ENCODE measurements around the gene CEP85L. TPM values are rescaled to one million over a fixed set of nuclear protein-coding genes. Genes with fewer than 3 reads are reported as not detected.

Gene CEP85L
- total and polyA plus RNA-seq, 10 of the 15 experiments (the other 5 are each of a cell fraction or from before 2014, with no cell fraction given): 1.8 to 10.9 (median 7.1) TPM

DNA sequence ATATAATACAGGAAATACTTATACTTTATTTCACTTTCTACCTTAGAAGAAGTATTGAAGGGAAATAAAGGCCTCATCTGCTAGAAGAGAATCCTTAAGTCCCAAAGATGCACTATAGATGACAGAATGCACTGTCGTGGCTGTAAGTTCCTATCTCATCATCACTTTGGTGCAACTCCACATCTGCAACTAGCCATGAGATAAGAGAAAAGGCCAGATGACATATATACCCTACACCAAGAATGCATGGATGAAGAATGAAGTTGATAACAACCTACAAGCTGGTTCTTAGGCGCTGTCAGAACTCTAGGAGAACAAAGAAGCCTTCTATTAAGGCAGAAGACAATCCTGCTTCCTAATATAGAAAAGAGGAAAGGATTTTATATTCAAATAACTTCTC is 114.9 kb downstream of the CEP85L start:
- ChIA-PET POLR2A (no interaction called here), CTCF (interaction anchor here (1.7 kb wide), 1 partner anchor 29 kb away, joined by 4 read pairs; no protein-coding TSS in a partner anchor), SMC1A (ENCODE audit: uncharacterized antibody, unreplicated experiment) (no interaction called here), RAD21 (ENCODE audit: unreplicated experiment) (no interaction called here)
- BruUV-seq (replicated peaks): no TSS peak
- Histone ChIP-seq H3K36me3 (ENCODE audit: control insufficient read depth in 2 of 2, insufficient read depth in 2 of 2, low read length in 1 of 2) (no peaks in the 10 kb centered on the region; a peak in 1 of 4 replicates), H3K9me3 (replicated peaks; ENCODE audit: control insufficient read depth, insufficient read depth, low read length) (no peaks in the 10 kb centered on the region; the same call in 2 of the 3 replicates), H3K4me1 (ENCODE audit: control insufficient read depth, insufficient read depth, low read length) (no peaks in the 10 kb centered on the region), H3K4me3 (no peak overlapping the region), H3K79me2 (ENCODE audit: control insufficient read depth, insufficient read depth, low read length) (no peaks in the 10 kb centered on the region), H3K4me2 (ENCODE audit: control insufficient read depth, insufficient read depth) (no peak overlapping the region), H4K20me1 (ENCODE audit: control insufficient read depth, insufficient read depth) (no peaks in the 10 kb centered on the region), H3K27me3 (replicated peaks in 1 of 2; ENCODE audit: control insufficient read depth in 2 of 2, insufficient read depth in 2 of 2, low read length in 1 of 2) (no peaks in the 10 kb centered on the region), H3K9ac (ENCODE audit: control insufficient read depth, insufficient read depth, low read length) (no peak overlapping the region), H3K27ac (ENCODE audit: control insufficient read depth, insufficient read depth) (no peak overlapping the region), H2AFZ (ENCODE audit: control insufficient read depth, low read depth, low read length) (no peak overlapping the region)
- in situ Hi-C loops (cut with MboI): no loop called here
- intact Hi-C loops (cut with micrococcal nuclease; ENCODE audit: unreplicated experiment): no loop called here
- DNase-seq (ENCODE audit: low read depth, low spot score): no peak
- FAIRE-seq: no peak
- 96% methylated on average over 2 of the region's 2 CpGs for WGBS (ENCODE audit: insufficient coverage, insufficient replicate concordance, low lambda C conversion rate, missing lambda C conversion rate)
- TF ChIP-seq GABPA (IDR thresholded peaks at IDR 0.05; ENCODE audit: low read depth) (no peak), SIX5 (IDR thresholded peaks at IDR 0.05; ENCODE audit: low read depth, low read length, severe bottlenecking) (no peak)
- ATAC-seq: no peak

DNA sequence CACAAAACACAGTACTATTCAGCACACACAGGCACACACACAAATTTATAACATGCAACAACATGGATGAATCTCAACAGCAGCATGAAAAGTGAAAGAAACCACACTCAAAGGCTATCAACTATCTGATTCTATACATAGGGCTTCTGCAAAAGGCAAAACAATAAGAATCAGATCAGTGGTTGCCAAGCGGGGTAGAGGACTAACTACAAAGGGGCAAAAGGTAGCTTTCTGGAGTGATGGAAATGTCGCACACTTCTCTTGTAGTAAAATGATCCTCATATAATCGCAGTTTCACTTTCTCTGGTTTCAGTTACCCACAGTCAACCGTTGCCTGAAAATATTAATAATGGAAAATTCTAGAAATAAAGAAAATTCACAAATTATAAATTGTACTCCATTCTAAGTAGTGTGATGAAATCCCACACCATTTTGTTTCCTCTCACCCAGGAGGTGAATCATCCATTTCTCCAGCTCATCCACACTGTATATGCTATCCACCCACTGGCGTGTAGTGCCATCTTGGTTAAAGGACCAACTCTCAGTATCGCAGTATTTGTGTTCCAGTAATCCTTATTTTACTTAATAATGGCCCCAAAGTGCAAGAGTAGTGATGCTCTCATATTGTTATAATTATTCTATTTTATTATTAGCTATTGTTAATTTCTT is 116.1 kb downstream of the CEP85L start:
- BruUV-seq (replicated peaks): no TSS peak
- H3K4me3 ChIP-seq: no peak overlapping the region
- H3K9me3 ChIP-seq (replicated peaks; ENCODE audit: control insufficient read depth, insufficient read depth, low read length): no peaks in the 10 kb centered on the region; the same call in 2 of the 3 replicates
- no peaks in the 10 kb centered on the region for H4K20me1 ChIP-seq (ENCODE audit: control insufficient read depth, insufficient read depth)
- H3K27ac ChIP-seq (ENCODE audit: control insufficient read depth, insufficient read depth): no peak overlapping the region
- intact Hi-C loops (cut with micrococcal nuclease; ENCODE audit: unreplicated experiment) (no loop called here), in situ Hi-C loops (cut with MboI) (no loop called here)
- ATAC-seq (no peak), DNase-seq (ENCODE audit: low read depth, low spot score) (no peak), FAIRE-seq (no peak)
- H3K4me2 ChIP-seq (ENCODE audit: control insufficient read depth, insufficient read depth): no peak overlapping the region
- no peaks in the 10 kb centered on the region; a peak in 1 of 4 replicates for H3K36me3 ChIP-seq (ENCODE audit: control insufficient read depth in 2 of 2, insufficient read depth in 2 of 2, low read length in 1 of 2)
- CTCF ChIA-PET: interaction anchor here (1.7 kb wide), 1 partner anchor 30 kb away, joined by 4 read pairs; no protein-coding TSS in a partner anchor
- SMC1A ChIA-PET (ENCODE audit: uncharacterized antibody, unreplicated experiment): interaction anchor here (0.7 kb wide), 1 partner anchor 30 kb away, joined by 3 read pairs; no protein-coding TSS in a partner anchor
- H3K4me1 ChIP-seq (ENCODE audit: control insufficient read depth, insufficient read depth, low read length): no peaks in the 10 kb centered on the region
- no peak overlapping the region for H2AFZ ChIP-seq (ENCODE audit: control insufficient read depth, low read depth, low read length)
- no peak overlapping the region for H3K9ac ChIP-seq (ENCODE audit: control insufficient read depth, insufficient read depth, low read length)
- 89% methylated on average over 6 of the region's 6 CpGs for WGBS (ENCODE audit: insufficient coverage, insufficient replicate concordance, low lambda C conversion rate, missing lambda C conversion rate)
- H3K27me3 ChIP-seq (replicated peaks in 1 of 2; ENCODE audit: control insufficient read depth in 2 of 2, insufficient read depth in 2 of 2, low read length in 1 of 2): no peaks in the 10 kb centered on the region
- H3K79me2 ChIP-seq (ENCODE audit: control insufficient read depth, insufficient read depth, low read length): no peaks in the 10 kb centered on the region
- RAD21 ChIA-PET (ENCODE audit: unreplicated experiment): no interaction called here
- POLR2A ChIA-PET: no interaction called here
- no peak for TF ChIP-seq MXI1 (IDR thresholded peaks at IDR 0.05; ENCODE audit: low read depth, low read length)
- TF ChIP-seq TCF3 (IDR thresholded peaks at IDR 0.05; ENCODE audit: borderline replicate concordance, insufficient read depth, low read depth, low read length): no peak
- TF ChIP-seq TCF7 (IDR thresholded peaks at IDR 0.05; ENCODE audit: borderline replicate concordance): no peak
- TF ChIP-seq KAT2A (conservative IDR thresholded peaks at IDR 0.05; ENCODE audit: control insufficient read depth, low read depth, low read length): no peak
- TF ChIP-seq, protein P1, sequence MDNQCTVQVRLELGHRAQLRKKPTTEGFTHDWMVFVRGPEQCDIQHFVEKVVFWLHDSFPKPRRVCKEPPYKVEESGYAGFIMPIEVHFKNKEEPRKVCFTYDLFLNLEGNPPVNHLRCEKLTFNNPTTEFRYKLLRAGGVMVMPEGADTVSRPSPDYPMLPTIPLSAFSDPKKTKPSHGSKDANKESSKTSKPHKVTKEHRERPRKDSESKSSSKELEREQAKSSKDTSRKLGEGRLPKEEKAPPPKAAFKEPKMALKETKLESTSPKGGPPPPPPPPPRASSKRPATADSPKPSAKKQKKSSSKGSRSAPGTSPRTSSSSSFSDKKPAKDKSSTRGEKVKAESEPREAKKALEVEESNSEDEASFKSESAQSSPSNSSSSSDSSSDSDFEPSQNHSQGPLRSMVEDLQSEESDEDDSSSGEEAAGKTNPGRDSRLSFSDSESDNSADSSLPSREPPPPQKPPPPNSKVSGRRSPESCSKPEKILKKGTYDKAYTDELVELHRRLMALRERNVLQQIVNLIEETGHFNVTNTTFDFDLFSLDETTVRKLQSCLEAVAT (IDR thresholded peaks at IDR 0.05): no peak
- TF ChIP-seq NFXL1 (IDR thresholded peaks at IDR 0.05; ENCODE audit: borderline replicate concordance): no peak
- TF ChIP-seq CREM (IDR thresholded peaks at IDR 0.05; ENCODE audit: low read depth): no peak
- TF ChIP-seq SMAD5 (IDR thresholded peaks at IDR 0.05; ENCODE audit: low read depth): no peak
- TF ChIP-seq TAF1 (IDR thresholded peaks at IDR 0.05; ENCODE audit: borderline replicate concordance, low read depth, low read length): no peak
- TF ChIP-seq SPI1 (IDR thresholded peaks at IDR 0.05; ENCODE audit: borderline replicate concordance, insufficient read depth, low read depth, low read length): no peak
- no peak for TF ChIP-seq LARP7 (IDR thresholded peaks at IDR 0.05)
- TF ChIP-seq ZBED1 (IDR thresholded peaks at IDR 0.05; ENCODE audit: borderline replicate concordance): no peak
- no peak for TF ChIP-seq ZNF384 (IDR thresholded peaks at IDR 0.05; ENCODE audit: borderline replicate concordance, low read depth, low read length)

Data from GM12878 (cell line).